Right atrium auricular region (tissue), 2 donors: ENCODE measurements around the gene C1QTNF8. TPM values are rescaled to one million over a fixed set of nuclear protein-coding genes. Genes with fewer than 3 reads are reported as not detected.

Source experiments
- DNase-seq: peaks from one replicate; pipeline ENCODE4 v3.0.0-alpha.2; 2019; ENCODE audit warnings: low spot score
- H3K27ac ChIP-seq, 2 donors: fragments of 200-600 bp; sonication (generic); 1 replicate in 1 of 2; 2 replicates in 1 of 2; pipeline ENCODE4 v1.5.1; 2016 to 2019
- H3K27me3 ChIP-seq, 2 donors: fragments of 200-600 bp; sonication (generic); one replicate each; pipeline versions ENCODE4 v1.5.1 to v1.6.0; 2017 to 2019
- H3K36me3 ChIP-seq: fragments of 200-600 bp; sonication (generic); one replicate; pipeline ENCODE4 v1.5.1; 2016
- H3K4me1 ChIP-seq, 2 donors: fragments of 200-600 bp; sonication (generic); one replicate each; pipeline versions ENCODE4 v1.5.1 to v1.6.0; 2017 to 2019
- H3K4me3 ChIP-seq, 2 donors: fragments of 200-600 bp; sonication (generic); 1 replicate in 1 of 2; 2 replicates in 1 of 2; pipeline ENCODE4 v1.5.1; 2017 to 2019; ENCODE audit warnings: mild to moderate bottlenecking in 1 of 2, moderate library complexity in 1 of 2
- H3K9me3 ChIP-seq, 2 donors: fragments of 200-600 bp; sonication (generic); one replicate each; pipeline ENCODE4 v1.5.1; 2019
- total RNA-seq, 2 donors: library from RNA; depleted of rRNA; stranded (reverse); fragments of >200 nt; gene quantifications; one replicate each; pipeline ENCODE4 v1.1.0, GENCODE V29; 2016
- TF ChIP-seq, protein P1 (sequence below), 2 donors: fragments of 200-600 bp; sonication (generic); IDR thresholded peaks; one replicate each; pipeline ENCODE4 v1.5.1; 2019; ENCODE audit warnings: antibody characterized with exemption in 2 of 2

The C1QTNF8 gene
- total RNA-seq, 2 donors from 2014 or later = not detected

GRCh38 chr16:1079341-1079740 lies 16.7 kb downstream of the C1QTNF8 start:
- TF ChIP-seq, protein P1, sequence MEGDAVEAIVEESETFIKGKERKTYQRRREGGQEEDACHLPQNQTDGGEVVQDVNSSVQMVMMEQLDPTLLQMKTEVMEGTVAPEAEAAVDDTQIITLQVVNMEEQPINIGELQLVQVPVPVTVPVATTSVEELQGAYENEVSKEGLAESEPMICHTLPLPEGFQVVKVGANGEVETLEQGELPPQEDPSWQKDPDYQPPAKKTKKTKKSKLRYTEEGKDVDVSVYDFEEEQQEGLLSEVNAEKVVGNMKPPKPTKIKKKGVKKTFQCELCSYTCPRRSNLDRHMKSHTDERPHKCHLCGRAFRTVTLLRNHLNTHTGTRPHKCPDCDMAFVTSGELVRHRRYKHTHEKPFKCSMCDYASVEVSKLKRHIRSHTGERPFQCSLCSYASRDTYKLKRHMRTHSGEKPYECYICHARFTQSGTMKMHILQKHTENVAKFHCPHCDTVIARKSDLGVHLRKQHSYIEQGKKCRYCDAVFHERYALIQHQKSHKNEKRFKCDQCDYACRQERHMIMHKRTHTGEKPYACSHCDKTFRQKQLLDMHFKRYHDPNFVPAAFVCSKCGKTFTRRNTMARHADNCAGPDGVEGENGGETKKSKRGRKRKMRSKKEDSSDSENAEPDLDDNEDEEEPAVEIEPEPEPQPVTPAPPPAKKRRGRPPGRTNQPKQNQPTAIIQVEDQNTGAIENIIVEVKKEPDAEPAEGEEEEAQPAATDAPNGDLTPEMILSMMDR (IDR thresholded peaks at IDR 0.05) = no peak
- Histone ChIP-seq H3K27me3 (peaks cover 0 to 4% of the 10 kb centered on the region in 2 donors), H3K27ac (no peak overlapping the region), H3K4me3 (no peak overlapping the region), H3K4me1 (no peaks in the 10 kb centered on the region), H3K36me3 (no peaks in the 10 kb centered on the region), H3K9me3 (no peaks in the 10 kb centered on the region)
- no peak for DNase-seq

GRCh38 chr16:1078579-1079021 lies 17.4 kb downstream of the C1QTNF8 start:
- H3K27ac ChIP-seq = no peak overlapping the region
- TF ChIP-seq, protein P1 (IDR thresholded peaks at IDR 0.05) = no peak
- H3K27me3 ChIP-seq = peaks cover 0 to 4% of the 10 kb centered on the region in 2 donors
- no peaks in the 10 kb centered on the region for H3K9me3 ChIP-seq
- no peak for DNase-seq
- H3K4me3 ChIP-seq = no peak overlapping the region
- no peaks in the 10 kb centered on the region for H3K36me3 ChIP-seq
- H3K4me1 ChIP-seq = no peaks in the 10 kb centered on the region

- no peak overlapping the region for H3K4me3 ChIP-seq
- no peaks in the 10 kb centered on the region for H3K36me3 ChIP-seq
- H3K27ac ChIP-seq = no peak overlapping the region
- H3K27me3 ChIP-seq = peaks cover 0 to 4% of the 10 kb centered on the region in 2 donors
- H3K9me3 ChIP-seq = no peaks in the 10 kb centered on the region
- no peak for DNase-seq
- H3K4me1 ChIP-seq = no peaks in the 10 kb centered on the region
- TF ChIP-seq, protein P1 (IDR thresholded peaks at IDR 0.05) = no peak
Observed at GRCh38 chr16:1077877-1078578, 18.0 kb downstream of the C1QTNF8 start.

GRCh38 chr16:1076801-1077576 lies 19.1 kb downstream of the C1QTNF8 start:
- DNase-seq = no peak
- Histone ChIP-seq H3K36me3 (no peaks in the 10 kb centered on the region), H3K27ac (no peak overlapping the region), H3K27me3 (peaks cover 0 to 13% of the 10 kb centered on the region in 2 donors), H3K4me1 (no peaks in the 10 kb centered on the region), H3K4me3 (no peak overlapping the region), H3K9me3 (no peaks in the 10 kb centered on the region)
- TF ChIP-seq, protein P1 (IDR thresholded peaks at IDR 0.05) = no peak

- Histone ChIP-seq H3K36me3 (no peaks in the 10 kb centered on the region), H3K4me1 (peaks cover 0 to 3% of the 10 kb centered on the region in 2 donors), H3K4me3 (no peak overlapping the region), H3K27ac (no peak overlapping the region), H3K27me3 (peaks cover 0 to 26% of the 10 kb centered on the region in 2 donors), H3K9me3 (no peaks in the 10 kb centered on the region)
- TF ChIP-seq, protein P1 (IDR thresholded peaks at IDR 0.05) = no peak
- DNase-seq = no peak
Observed at GRCh38 chr16:1075546-1075945, 20.5 kb downstream of the C1QTNF8 start.
